HG03039 (cell line): ENCODE measurements around the gene ADGRF1.
A peak's percentile ranks its signal among the peaks of the same experiment; 100 is the strongest.
"Not testable (repeated sequence)": the region's sequence is repeated elsewhere in the genome, so short reads cannot be mapped to it uniquely, and the experiment has no call there.

Experiments
- ATAC-seq: cut with Tn5 transposase; IDR thresholded peaks from one replicate; pipeline ENCODE4 v1.9.1; 2021; ENCODE audit warnings: mild to moderate bottlenecking, moderate library complexity; ENCODE audit not compliant: unreplicated experiment

The ADGRF1 gene

DNA sequence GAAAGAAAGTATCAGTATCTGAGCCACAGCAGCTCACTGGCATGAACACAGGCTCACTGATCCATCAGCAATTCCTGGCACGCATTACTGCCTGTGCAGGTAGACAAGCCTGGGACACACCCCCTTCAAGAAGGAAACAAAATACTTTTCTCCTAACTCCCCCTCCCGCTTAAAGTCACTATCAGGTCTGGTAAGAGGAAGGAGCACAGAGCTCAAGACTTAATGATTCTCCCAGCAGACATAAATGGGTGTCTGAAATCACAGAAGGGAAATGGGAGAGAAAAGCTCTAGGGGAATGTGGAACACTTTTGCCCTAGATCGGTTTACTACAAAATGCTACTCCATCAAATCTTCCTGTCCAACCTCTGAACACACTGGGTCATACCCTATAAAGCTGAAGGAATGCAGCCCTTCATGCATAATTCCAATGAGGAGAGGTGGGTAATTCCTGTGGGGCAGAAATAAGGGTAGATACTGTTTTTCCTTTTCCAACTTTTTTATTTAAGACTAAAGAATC lies at the start of gene ADGRF1:
TSS of gene ADGRF1 (minus strand) at position 58 of the 517 bp plus-strand sequence. CDS start 13,271 bp downstream, outside the sequence.
- no peak for ATAC-seq

DNA sequence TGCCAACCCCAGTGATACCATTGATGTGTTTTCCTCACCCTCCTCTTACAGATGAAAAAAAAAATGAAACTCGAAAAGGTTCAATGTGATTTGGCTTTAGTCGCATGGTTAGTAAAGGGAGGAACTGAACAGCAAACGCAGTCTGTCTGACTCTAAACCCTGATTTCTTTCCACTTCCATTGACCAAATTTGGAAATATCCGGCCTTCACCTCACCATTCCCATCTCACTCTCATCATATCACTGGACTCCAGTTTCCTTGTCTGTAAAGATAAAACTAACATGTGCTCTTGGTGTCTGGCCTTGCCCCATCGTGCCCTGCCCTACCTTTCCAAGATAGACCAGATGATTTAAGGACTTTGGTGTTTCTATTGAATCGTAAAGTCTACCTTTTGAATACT lies 48.7 kb upstream of the ADGRF1 start:
- ATAC-seq = no peak

GRCh38 chr6:47089473-47089872 lies 47.3 kb upstream of the ADGRF1 start:
- ATAC-seq = not testable (repeated sequence)

GRCh38 chr6:47086051-47086770 lies 44.1 kb upstream of the ADGRF1 start:
- no peak for ATAC-seq

DNA sequence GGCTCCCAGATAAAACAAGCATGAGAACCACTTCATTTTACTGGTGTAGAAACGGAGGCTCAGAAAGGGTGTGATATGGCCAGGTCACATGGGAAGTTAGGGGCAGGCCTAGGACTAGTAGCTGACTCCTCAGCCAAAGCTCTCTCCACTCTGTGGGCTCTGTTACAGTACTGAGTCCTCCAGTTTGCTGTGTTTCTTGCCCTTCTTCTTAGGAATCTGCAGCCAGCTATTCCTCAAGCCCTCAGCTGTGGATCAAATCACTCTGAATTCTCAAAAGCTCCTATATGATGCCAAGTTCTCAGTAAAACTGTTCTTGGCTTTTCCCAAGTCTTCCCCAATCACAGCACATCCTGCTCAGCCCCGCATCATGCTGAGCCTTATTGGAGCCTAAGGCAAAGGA lies 42.5 kb upstream of the ADGRF1 start:
- ATAC-seq = no peak

DNA sequence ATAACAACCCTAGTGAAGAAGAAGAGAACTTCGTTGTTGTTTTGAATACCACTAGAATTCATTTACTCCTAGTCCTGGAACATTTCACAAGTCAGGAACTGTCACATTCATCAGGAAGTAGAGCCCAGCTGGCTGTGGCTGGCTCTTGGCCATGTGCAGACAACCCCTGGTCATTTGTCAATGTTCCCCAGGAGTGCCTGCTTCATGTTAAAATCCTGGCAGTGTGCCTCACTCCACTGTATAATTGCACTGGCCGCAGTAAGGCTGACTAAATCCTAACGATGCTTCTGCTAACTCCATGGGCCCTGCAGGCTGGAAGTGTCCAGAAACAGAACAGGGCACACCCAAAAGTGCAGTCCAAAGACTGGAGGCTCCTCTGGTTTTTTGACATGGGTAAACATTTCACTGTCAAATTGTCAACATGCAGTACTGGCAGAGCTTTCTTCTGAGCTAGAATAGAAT lies 41.5 kb upstream of the ADGRF1 start:
- no peak for ATAC-seq

DNA sequence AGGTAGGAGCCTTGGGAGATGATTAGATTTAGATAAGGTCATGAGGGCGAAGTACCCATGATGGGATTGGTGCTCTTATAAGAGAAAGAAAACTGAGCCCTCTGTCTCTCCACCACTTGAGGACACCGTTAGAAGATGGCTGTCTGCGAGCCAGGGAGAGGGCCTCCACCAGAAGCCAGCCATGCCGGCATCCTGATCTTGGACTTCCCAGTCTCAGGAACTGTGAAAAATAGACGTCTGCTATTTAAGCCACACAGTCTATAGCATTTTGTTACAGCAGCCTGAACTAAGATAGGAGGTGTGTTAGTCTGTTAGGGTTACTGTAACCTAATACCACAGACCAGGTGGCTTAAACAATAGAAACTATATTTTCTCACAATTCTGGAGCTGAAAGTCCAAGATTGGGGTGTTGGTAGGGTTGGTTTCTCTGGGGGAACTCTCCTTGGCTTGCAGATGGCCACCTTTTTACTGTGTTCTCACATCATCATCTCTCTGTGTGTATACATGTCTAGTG lies 38.0 kb upstream of the ADGRF1 start:
- ATAC-seq = no peak

DNA sequence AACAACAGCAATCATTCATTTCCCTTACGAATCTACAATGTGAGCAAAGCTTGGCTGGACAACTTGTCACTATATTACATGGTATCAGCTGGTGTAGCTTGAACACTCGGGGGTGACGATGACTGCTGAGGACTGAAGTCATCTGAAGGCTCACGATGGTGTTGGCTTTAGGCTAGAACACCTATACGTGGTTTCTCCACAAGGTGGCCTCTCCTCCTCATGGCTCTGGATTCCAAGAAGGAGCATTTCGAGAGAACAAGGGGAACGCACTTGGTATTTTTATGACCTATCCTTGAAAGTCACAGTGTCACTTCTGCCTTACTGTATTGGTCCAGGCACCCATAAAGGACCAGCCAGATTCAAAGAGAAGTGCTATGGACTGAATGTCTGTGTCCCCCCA lies 37.5 kb upstream of the ADGRF1 start:
- no peak for ATAC-seq

- ATAC-seq = no peak
Observed at GRCh38 chr6:47078991-47079390, 36.9 kb upstream of the ADGRF1 start.

DNA sequence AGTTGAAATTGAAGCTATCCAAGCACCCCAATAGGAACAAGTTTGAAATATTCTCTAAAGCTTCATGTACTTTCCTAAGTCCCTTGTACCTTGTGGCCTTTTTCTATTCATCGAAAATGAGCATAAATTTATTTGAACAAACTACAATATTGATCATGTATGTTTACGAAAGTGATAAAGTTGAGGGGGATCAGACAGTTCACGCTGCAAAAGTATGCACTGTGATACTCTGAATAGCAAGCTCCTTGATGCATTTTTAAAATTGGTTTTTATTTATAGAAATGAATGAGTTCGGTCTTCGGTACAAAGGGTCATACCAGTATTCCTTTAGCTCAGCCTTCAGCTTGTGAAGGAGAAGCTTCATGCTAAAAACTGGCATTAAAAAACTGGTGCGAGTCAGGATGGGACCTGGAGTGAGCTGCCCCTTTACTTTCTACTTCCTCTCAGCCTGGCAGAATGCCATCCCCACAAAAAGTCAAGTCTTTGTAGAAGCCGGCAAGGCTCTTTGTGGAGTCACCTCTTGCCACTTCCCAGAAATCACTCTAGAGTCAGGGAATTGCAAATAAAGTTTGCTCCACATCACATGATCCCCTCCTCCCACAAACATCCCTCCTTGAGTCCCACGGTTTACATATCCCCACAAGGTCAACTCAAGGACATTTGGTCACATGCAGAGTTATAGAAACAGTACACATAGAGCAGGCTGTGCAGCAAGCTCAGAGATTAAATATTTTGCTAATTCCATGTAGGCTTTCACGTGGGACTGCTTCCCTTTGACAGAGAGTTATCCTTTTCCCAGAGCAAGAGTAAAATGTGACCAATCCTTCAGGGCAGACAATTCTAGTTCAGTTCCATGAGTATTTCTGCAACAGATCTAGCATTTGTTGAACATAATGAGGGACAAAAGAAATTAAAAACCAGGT lies 34.6 kb upstream of the ADGRF1 start:
- ATAC-seq = no peak

GRCh38 chr6:47075741-47076421 lies 33.7 kb upstream of the ADGRF1 start:
- ATAC-seq = no peak

- no peak for ATAC-seq
Observed at GRCh38 chr6:47075168-47075567, 33.0 kb upstream of the ADGRF1 start.

DNA sequence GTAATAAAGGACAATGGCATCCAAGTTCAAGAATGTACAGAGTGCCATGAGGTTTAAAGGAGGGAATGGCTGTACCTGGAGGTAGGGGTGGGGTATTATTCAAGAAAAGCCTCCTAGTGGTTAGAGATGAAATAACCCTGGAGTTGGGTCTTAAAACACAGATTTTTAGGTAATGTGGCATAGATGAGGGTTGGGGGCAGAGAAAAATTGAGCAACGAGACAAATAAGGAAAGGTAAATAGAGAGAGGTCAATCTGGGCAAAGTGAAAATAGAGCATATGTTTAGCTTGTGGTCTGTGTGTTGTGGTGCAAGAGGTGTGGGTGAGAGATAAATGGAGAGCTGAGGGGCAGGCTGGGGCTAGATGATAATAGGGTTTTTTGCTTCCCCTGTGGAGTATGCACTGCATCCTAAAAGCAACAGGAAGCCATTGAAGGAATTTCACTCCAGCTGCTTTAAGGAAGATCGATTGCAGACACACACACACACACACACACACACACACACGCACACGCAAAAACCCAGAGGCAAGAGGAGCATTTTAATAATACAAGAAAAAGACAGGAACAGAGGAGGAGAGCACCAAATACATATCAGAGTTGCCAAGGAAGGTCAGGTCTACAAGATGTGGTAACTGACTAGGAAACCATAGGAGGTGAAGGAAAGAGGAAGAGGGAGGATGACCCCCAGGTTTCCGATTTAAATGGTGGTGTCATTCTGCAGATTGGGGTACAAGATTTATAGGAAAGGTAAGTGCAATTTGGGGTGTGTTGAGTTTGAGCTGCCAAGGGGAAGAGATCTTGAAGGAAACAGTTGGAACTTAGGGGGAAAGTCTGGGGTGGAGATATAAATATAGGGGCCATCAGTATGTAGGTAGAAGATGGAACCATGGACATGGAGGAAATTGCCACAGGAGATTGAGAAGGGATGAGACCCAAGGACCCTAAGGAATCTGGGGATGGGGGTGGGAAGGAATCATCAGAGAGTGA lies 31.3 kb upstream of the ADGRF1 start:
- no peak for ATAC-seq

DNA sequence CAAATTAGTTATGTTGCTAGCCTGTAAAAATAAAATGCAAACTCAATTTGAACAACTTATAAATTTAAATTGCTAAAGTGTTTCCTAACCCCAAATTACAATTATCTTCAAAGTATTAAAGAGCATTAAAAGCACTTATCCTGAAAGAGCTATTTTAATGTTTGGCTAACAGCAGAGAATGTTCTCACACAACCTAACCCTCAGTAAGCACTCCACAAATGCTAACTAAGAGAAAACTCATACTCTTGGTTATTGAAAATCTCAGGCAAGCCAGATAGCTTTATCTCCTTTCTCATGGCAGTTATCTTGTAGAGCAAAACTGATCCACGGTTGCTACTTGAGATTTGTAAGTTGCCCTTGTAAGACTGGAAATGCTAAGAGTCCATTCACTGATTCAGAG lies 30.5 kb upstream of the ADGRF1 start:
- ATAC-seq = no peak

- ATAC-seq = no peak
Observed at GRCh38 chr6:47071681-47072080, 29.5 kb upstream of the ADGRF1 start.

- no peak for ATAC-seq
Observed at GRCh38 chr6:47070461-47070860, 28.3 kb upstream of the ADGRF1 start.

GRCh38 chr6:47069156-47069555 lies 27.0 kb upstream of the ADGRF1 start:
- ATAC-seq = no peak

GRCh38 chr6:47066418-47066817 lies 24.3 kb upstream of the ADGRF1 start:
- ATAC-seq = no peak

DNA sequence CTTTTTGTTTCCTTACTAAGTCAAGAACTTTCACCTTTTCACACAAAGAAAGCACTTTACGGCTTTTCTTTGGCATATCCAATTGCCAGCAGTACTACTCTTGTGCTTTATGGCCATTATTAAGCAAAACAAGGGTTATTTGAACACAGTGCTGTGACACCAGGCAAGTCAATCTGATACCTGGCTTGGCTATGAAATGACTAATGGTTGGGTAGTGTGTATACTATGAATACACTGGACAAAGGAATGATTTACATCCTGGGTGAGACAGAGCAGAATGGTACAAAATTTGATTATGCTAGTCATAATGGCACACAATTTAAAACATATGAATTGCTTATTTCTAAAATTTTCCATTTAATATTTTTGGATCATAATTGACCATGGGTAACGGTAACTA lies 22.1 kb upstream of the ADGRF1 start:
- ATAC-seq = peak; percentile 54

- no peak for ATAC-seq
Observed at GRCh38 chr6:47062346-47062745, 20.2 kb upstream of the ADGRF1 start.
